ENCODE data around the gene PLCB4.

PLCB4 gene

DNA sequence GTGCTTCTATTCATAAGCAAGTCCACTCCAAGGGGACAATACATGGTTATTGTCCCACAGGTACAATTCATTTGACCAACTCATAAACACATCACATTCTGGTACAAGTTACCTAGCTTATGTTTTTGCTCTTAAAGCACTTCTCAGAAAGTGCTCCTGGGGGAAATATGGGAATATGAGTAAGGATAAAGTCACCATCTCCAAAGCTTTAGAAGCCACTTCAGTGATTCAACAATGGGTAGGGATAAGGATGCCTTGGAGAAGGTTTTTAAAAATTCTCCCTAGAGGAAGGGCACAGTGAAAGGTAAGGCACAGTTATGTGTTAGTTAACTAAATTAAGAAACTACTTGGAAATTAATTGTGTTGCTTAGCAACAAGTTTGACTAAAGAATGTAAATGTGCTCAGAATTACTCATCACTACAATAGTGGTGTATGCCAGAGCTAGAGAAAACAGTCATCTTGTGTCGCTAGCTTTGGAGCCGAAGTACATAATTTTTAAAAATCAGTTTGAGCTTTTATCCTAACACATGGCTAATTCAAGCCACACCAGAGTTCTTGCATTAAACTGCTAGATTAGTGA is 406.0 kb downstream of the PLCB4 start:
- DNase-seq (ENCODE audit: low read depth) = no peak
- no peak for TF ChIP-seq CTCF (IDR thresholded peaks at IDR 0.05; ENCODE audit: low read length, missing control alignments)
- no peak overlapping the region for H3K4me3 ChIP-seq (replicated peaks; ENCODE audit: low read depth, low read length)

DNA sequence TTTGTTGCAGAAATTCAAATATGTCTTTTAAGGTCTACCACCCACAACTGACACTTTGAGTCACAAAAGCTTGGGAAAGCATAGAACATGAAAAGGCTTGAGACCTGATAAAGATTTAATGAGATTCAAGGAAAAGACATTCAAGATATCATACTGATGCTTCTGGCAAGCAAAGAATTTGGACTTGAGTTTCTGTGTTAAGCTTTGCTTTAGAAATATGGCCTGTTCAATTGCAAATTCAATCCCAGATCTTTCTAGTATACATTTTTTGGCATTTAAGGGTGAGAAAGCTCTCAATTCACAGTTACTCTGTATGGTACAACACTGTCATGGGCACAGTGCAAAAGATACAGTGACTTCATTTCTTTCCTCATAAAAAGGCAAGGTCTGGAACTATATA is 406.6 kb downstream of the PLCB4 start:
- no peak for DNase-seq (ENCODE audit: low read depth)
- TF ChIP-seq CTCF (IDR thresholded peaks at IDR 0.05; ENCODE audit: low read length, missing control alignments) = no peak
- no peak overlapping the region for H3K4me3 ChIP-seq (replicated peaks; ENCODE audit: low read depth, low read length)

- H3K4me3 ChIP-seq (replicated peaks; ENCODE audit: low read depth, low read length) = no peak overlapping the region
- DNase-seq (ENCODE audit: low read depth) = no peak
- TF ChIP-seq CTCF (IDR thresholded peaks at IDR 0.05; ENCODE audit: low read length, missing control alignments) = no peak
Measured at GRCh38 chr20:9476174-9476573, 407.3 kb downstream of the PLCB4 start.

DNA sequence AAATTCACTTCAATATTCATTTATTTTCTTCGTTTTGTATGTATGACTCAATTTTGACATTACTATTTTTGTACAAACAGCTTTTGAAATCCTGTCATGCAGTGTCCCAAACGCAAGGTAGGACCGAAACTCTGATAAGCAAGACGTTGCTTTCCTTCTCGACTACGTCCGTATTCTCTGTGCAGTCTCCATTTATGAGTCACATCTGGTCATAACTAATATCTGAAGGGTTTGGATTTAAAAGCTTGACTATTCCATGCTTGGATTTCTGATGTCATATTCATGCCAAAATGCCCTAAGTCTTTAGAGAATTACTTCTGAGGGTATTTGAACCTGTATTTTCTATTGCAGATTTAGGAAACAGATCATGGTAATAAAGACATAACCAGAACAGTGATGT is 407.8 kb downstream of the PLCB4 start:
- TF ChIP-seq CTCF (IDR thresholded peaks at IDR 0.05; ENCODE audit: low read length, missing control alignments) = no peak
- DNase-seq (ENCODE audit: low read depth) = no peak

DNA sequence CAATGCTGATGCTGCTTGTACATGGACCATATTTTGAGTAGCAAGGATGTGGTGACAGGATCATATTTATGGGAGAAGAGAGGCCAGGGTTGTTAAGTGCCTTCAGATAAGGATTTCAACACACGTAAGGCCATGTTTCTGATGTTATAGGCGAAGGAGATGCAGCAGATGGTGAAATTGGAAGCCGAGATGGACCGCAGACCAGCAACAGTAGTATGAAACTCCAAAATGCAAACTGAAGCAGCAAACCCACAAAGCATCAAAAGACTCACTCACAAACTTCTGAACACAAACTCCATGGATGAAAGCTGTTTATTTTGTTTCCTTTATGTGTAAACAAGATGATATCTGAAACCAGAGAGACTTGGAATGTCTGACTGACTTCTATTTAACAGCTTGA is 409.9 kb downstream of the PLCB4 start:
- TF ChIP-seq CTCF (IDR thresholded peaks at IDR 0.05; ENCODE audit: low read length, missing control alignments) = no peak
- DNase-seq (ENCODE audit: low read depth) = no peak
- H3K4me3 ChIP-seq (replicated peaks; ENCODE audit: low read depth, low read length) = no peak overlapping the region

More for the DNA sequence above, 407.8 kb downstream of the PLCB4 start:
- H3K4me3 ChIP-seq (replicated peaks; ENCODE audit: low read depth, low read length) = no peak overlapping the region

DNA sequence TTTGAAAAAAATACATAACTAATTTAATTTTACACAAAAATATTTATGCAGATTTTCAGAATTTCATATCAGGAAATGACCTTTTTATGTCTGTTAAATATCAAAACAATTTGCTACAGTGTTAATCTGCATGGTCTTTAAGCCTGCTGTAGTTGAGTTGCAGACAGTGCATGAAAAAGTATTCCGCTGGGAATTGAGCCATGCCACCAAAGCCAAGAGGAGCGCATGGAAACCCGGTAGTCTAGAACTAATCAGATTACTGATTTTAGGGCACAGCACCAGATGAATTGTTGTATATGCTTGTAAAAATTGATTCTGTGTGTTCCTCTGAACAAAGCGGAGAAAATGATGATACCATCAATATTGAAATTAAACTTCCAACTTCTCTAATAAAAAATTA is 411.2 kb downstream of the PLCB4 start:
- no peak for TF ChIP-seq CTCF (IDR thresholded peaks at IDR 0.05; ENCODE audit: low read length, missing control alignments)
- no peak for DNase-seq (ENCODE audit: low read depth)
- no peak overlapping the region for H3K4me3 ChIP-seq (replicated peaks; ENCODE audit: low read depth, low read length)

DNA sequence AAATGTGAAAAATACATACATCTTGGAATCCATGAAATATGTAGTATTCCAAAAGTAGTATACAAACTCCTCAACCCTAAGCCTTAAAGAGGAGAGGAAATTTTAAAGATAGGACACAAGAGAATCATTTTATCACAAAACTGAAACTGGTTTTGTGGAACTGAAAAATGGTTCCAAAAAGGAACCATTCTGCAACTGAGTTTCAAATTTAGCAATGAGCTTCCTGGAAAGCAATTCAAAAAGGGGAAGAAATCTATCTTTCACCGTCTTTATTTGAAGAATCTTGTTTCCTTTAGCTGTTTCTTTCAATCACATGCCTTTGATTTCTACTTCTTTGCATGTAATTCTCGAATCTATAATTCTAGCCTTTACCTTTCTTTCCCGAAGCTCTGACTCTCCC is 413.3 kb downstream of the PLCB4 start:
- no peak for DNase-seq (ENCODE audit: low read depth)
- H3K4me3 ChIP-seq (replicated peaks; ENCODE audit: low read depth, low read length) = no peak overlapping the region
- no peak for TF ChIP-seq CTCF (IDR thresholded peaks at IDR 0.05; ENCODE audit: low read length, missing control alignments)

Measured in fibroblast of pulmonary artery (primary cell).